NB4 (cell line): Measurements from ENCODE around the gene HBA1.

Experiments
- MYC ChIP-seq: IDR thresholded peaks from 2 replicates; pipeline ENCODE4 v1.6.1; 2011; ENCODE audit warnings: low read depth, low read length
- POLR2A ChIP-seq: IDR thresholded peaks from 2 replicates; pipeline ENCODE4 v1.6.1; 2011; ENCODE audit warnings: mild to moderate bottlenecking; ENCODE audit not compliant: insufficient read length; ENCODE audit errors: extremely low read depth
- TF ChIP-seq, protein P1 (sequence below): IDR thresholded peaks from one replicate; pipeline ENCODE4 v1.5.1; 2012; ENCODE audit warnings: low read depth, low read length
- TF ChIP-seq, protein P2 (sequence below): IDR thresholded peaks from 2 replicates; pipeline ENCODE4 v1.6.1; 2011; ENCODE audit warnings: low read depth, low read length

DNA sequence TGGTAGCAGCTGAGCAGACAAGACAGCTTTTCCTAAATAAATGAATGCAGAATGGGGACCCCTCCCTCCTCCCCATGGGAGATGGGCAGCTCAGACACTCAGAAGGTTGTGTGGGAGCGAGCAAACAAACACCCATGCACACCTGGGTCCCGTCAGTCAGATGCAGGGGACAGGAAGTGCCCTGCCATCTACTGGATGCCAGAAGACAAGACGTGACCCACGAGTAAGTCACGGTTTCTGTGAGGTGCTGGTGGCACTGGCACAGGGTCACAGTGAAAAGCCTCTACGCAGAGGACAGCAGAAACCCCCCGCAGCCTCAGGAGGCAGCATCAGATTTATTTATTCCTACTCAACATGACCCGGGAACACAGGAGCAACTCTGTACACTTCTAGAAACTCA is 12.2 kb downstream of the HBA1 start:
- TF ChIP-seq, protein P1, sequence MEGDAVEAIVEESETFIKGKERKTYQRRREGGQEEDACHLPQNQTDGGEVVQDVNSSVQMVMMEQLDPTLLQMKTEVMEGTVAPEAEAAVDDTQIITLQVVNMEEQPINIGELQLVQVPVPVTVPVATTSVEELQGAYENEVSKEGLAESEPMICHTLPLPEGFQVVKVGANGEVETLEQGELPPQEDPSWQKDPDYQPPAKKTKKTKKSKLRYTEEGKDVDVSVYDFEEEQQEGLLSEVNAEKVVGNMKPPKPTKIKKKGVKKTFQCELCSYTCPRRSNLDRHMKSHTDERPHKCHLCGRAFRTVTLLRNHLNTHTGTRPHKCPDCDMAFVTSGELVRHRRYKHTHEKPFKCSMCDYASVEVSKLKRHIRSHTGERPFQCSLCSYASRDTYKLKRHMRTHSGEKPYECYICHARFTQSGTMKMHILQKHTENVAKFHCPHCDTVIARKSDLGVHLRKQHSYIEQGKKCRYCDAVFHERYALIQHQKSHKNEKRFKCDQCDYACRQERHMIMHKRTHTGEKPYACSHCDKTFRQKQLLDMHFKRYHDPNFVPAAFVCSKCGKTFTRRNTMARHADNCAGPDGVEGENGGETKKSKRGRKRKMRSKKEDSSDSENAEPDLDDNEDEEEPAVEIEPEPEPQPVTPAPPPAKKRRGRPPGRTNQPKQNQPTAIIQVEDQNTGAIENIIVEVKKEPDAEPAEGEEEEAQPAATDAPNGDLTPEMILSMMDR = no peak
- TF ChIP-seq POLR2A = no peak
- TF ChIP-seq, protein P2, sequence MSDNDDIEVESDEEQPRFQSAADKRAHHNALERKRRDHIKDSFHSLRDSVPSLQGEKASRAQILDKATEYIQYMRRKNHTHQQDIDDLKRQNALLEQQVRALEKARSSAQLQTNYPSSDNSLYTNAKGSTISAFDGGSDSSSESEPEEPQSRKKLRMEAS = no peak
- TF ChIP-seq MYC = no peak
